Gastroesophageal sphincter (tissue), 4 donors: ENCODE data around the gene BOLA2B. TPM values are rescaled to one million over a fixed set of nuclear protein-coding genes. Genes with fewer than 3 reads are reported as not detected.
A peak's percentile ranks its signal among the peaks of the same experiment; 100 is the strongest.
"Not testable (repeated sequence)": the region's sequence is repeated elsewhere in the genome, so short reads cannot be mapped to it uniquely, and the experiment has no call there.

Experiments used
- ATAC-seq: fragments of 150-250 bp; one replicate; pipeline ENCODE4 v1.9.1; 2016; ENCODE audit warnings: mild to moderate bottlenecking, moderate library complexity
- H3K27ac ChIP-seq, 4 donors: fragments of 200-600 bp; sonication (generic) in 3 of 4; 1 replicate in 3 of 4; 2 replicates in 1 of 4; pipeline ENCODE4 v1.5.1; 2016 to 2019
- H3K27me3 ChIP-seq: fragments of 200-600 bp; sonication (generic); one replicate; pipeline ENCODE4 v1.5.1; 2019
- H3K36me3 ChIP-seq, 2 donors: fragments of 200-600 bp; sonication (generic); one replicate each; pipeline ENCODE4 v1.5.1; 2019; ENCODE audit warnings: control low read depth in 1 of 2
- H3K4me1 ChIP-seq, 3 donors: fragments of 200-600 bp; sonication (generic); 1 replicate in 2 of 3; 2 replicates in 1 of 3; pipeline ENCODE4 v1.5.1; 2016 to 2019; ENCODE audit warnings: control low read depth in 2 of 3
- H3K4me3 ChIP-seq, 2 donors: fragments of 200-600 bp; sonication (generic); one replicate each; pipeline ENCODE4 v1.5.1; 2019; ENCODE audit warnings: mild to moderate bottlenecking in 1 of 2, moderate library complexity in 1 of 2
- H3K9me3 ChIP-seq, 3 donors: fragments of 200-600 bp; sonication (generic); one replicate each; pipeline ENCODE4 v1.5.1; 2017 to 2019; ENCODE audit warnings: control low read depth in 2 of 3
- WGBS, 2 donors: methylation state at CpG; one replicate each; pipeline ENCODE4 v1.1.5; 2018; ENCODE audit warnings: low coverage in 1 of 2; 5-methylcytosine and 5-hydroxymethylcytosine counted together
- total RNA-seq, 4 donors: library from RNA; depleted of rRNA; stranded (reverse); fragments of >200 nt; gene quantifications; one replicate each; pipeline ENCODE4 v1.1.0, GENCODE V29; 2016

The BOLA2B gene
- 10 to 100 TPM; 72.7 to 98.8 (median 88.4) TPM for total RNA-seq

DNA sequence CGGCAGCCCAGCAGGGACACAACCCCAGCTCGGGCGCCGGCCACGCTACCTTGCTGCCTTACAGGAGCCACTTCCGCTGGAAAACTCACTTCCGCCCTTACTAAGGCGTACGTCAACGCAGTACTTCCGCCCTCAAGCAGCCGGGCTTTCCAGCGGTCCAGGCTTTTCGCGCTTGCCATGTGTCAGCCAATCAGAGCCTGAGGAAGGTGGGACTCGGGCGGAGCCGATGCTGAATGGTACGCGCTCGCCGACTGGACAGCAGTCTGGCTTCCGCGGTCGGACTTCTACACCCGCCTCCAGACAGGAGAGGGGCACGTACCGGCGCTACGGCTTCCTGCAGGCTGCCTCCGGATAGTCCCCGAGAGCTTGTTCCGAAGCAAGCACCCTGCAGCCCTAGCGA, at the start of gene BOLA2B, which contains the start of gene SLX1A:
TSS of gene BOLA2B (minus strand) at position 52 of the 400 bp plus-strand sequence. CDS start 71 bp downstream, outside the sequence.
TSS of gene SLX1A (plus strand) at position 261 of the 400 bp plus-strand sequence. CDS start 210 bp downstream, outside the sequence.
- ATAC-seq, result peak; percentile 98
- H3K27ac ChIP-seq, result peak within 1 kb of the TSS in 2 of 4 donors; percentile 57 to 62
- H3K4me1 ChIP-seq, H3K36me3 ChIP-seq, H3K27me3 ChIP-seq, H3K9me3 ChIP-seq: not testable (repeated sequence)
- H3K4me3 ChIP-seq, result peak within 1 kb of the TSS; percentile 33 to 47
- no CpG with 5 or more reads among the region's 34 CpGs for WGBS, 2 donors

GRCh38 chr16:30217082-30217481, 23.6 kb upstream of the BOLA2B start:
- not testable (repeated sequence) for H3K9me3 ChIP-seq, H3K27me3 ChIP-seq, H3K27ac ChIP-seq, ATAC-seq, H3K4me3 ChIP-seq, H3K4me1 ChIP-seq, H3K36me3 ChIP-seq
- WGBS, 2 donors, result no CpG with 5 or more reads among the region's 5 CpGs

DNA sequence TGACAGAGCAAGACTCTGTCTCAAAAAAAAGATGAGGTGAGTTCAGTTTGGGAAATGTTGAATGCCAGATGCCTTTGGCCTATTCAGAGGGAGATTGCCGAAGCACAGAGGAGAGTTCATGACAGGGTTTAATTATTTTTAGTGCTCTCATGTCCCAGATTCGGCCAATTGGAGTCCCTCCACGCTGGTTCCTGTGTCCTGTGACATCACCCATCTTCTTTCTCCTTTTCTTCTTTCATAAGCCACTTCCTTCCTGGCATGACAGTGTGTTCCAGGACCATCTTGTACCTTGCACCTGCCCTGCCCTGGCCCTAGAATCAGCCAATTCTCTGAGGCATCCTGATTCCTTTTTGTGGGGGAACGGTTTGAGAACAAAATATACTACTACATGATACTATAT, 17.9 kb upstream of the BOLA2B start:
- H3K9me3 ChIP-seq, H3K4me1 ChIP-seq, H3K27ac ChIP-seq, H3K27me3 ChIP-seq, H3K36me3 ChIP-seq, ATAC-seq, H3K4me3 ChIP-seq: not testable (repeated sequence)
- no CpG with 5 or more reads among the region's 4 CpGs for WGBS, 2 donors

GRCh38 chr16:30209032-30209431, 15.6 kb upstream of the BOLA2B start:
- peak; percentile 57 for ATAC-seq
- no CpG with 5 or more reads among the region's 6 CpGs for WGBS, 2 donors
- not testable (repeated sequence) for H3K27ac ChIP-seq, H3K4me3 ChIP-seq, H3K9me3 ChIP-seq, H3K4me1 ChIP-seq, H3K27me3 ChIP-seq, H3K36me3 ChIP-seq

DNA sequence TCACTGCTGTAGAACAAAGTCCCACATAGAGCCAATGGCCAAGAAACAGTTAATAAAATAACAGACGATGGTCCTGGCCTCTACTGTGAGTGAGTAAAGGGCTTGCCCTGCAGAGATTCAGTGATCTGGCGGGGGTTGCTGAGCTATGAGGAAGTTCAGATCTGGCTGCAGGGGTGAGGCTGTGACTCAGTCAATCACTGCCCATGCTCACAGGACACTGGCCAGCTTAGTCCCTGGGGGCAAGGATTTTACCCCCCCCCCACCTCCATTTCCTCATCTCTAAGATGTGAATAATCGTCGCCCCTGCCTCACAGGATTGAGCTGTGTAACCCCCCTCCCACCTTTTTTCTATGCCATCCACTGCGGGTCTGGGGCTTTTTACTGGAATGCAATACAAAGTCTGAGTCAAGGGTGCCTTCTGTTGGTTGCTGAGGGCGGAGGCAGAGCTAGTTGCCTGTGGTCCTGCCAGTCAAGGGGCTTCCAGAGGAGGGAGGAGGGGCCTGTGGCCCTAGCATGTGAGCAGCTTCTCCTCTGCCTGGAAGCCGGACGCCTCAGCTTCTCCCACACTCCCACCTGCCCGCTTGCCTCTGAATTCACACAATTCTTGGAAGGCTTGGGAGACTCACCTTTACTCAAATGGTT, 13.7 kb upstream of the BOLA2B start:
- not testable (repeated sequence) for ATAC-seq, H3K36me3 ChIP-seq, H3K4me1 ChIP-seq, H3K4me3 ChIP-seq, H3K27ac ChIP-seq, H3K27me3 ChIP-seq, H3K9me3 ChIP-seq
- no CpG with 5 or more reads among the region's 9 CpGs for WGBS, 2 donors

- no CpG with 5 or more reads among the region's 33 CpGs for WGBS, 2 donors
- not testable (repeated sequence) for H3K9me3 ChIP-seq, H3K27me3 ChIP-seq, H3K4me1 ChIP-seq, H3K36me3 ChIP-seq
- Histone ChIP-seq H3K4me3 (peak overlapping the region; percentile 33 to 49), H3K27ac (peak overlapping the region in 1 of 4 donors; percentile 61)
- peak; percentile 32 for ATAC-seq
These were observed 12.8 kb upstream of the BOLA2B start for GRCh38 chr16:30206252-30206651.

DNA sequence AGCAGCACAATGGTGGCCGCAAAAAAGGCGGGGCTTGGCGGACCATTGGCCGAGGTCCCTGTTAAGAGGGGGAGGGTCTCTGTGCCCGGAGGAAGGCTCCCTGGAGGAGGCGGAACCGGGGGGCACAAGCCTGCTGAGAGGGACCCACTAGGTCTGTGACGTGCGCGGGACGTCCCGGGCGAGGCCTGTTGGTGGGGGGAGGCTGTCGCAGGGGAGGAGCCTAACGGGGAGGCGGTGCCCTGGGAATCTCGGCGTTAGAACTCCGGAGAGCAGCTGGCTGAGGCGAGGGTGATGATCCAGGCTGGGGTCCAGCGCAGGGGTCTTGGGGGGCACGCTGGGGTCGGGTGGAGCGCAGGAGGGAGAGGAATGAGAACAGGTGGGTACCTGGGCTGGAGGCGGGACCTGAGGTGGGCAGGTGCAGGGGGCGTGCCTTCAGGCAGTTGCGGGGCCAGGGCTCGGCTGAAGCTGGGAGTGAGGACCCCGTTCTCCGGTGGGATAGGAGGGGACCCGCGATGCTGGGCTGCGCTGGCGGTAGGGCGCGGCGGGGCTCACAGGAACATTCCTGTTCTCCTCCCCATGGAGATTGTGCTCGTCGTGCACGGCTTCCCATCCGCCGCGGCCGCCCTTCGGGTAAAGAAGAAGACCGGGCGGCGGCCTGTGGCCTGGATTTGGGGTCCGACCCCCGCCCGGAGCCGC, 12.2 kb upstream of the BOLA2B start:
- WGBS, 2 donors, result no CpG with 5 or more reads among the region's 52 CpGs
- H3K36me3 ChIP-seq, H3K9me3 ChIP-seq, H3K27me3 ChIP-seq, H3K4me1 ChIP-seq: not testable (repeated sequence)
- ATAC-seq, result peak; percentile 75
- H3K4me3 ChIP-seq, result peak overlapping the region; percentile 33 to 49
- peak overlapping the region in 1 of 4 donors; percentile 61 for H3K27ac ChIP-seq

DNA sequence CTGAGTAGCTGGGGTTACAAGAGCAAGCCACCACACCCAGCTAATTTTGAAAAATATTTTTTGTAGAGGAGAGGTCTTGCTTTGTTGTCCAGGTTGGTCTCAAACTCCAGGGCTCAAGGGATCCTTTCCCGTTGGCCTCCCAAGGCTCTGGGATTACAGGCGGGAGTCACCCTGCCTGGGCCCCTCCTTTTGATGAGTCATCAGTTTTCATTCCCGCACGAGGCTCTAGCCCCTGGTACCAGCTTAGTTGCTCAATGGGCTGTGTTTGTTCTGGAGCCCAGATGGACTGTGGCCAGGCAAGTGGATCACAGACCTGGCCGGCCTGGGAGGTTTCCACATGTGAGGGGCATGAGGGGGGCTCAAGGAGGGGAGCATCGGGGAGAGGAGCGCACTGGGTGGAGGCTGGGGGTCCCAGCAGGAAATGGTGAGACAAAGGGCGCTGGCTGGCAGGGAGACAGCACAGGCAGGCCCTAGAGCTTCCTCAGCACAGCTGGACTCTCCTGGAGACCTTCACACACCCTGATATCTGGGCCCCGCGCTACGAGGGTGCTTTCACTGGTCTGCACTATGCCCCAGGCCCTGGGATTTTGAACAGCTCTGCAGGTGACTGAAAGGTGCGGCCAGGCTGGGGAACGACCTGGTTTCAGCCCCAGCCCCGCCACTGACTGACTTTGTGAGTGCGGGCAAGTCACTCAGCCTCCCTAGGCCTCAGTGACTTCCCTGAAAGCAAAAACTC, 6.3 kb upstream of the BOLA2B start:
- H3K36me3 ChIP-seq, H3K4me1 ChIP-seq, H3K4me3 ChIP-seq, H3K9me3 ChIP-seq, H3K27ac ChIP-seq, H3K27me3 ChIP-seq: not testable (repeated sequence)
- WGBS, 2 donors, result no CpG with 5 or more reads among the region's 15 CpGs
- peak; percentile 85 for ATAC-seq

DNA sequence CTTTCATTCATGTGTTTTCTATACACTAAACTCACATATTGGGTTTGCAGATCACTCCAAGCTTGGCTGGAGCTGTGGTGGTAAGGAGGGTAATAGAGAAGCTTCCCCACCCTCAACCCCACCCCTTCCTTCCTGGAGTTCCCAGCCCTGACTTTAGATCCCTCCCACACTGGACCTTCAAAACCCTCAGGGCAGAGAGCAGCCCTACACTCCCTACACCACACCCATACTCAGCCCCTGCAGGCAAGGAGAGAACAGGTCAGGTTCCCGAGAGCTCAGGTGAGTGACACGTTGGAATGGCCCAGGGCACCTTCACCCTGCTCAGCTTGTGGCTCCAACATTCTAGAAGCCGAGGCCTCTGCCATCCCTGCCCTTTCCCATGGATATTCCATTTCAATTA, 5.6 kb upstream of the BOLA2B start, which contains the start of gene SULT1A3:
TSS of gene SULT1A3 (plus strand) at position 207 of the 400 bp plus-strand sequence. CDS start 1,474 bp downstream, outside the sequence.
- H3K27me3 ChIP-seq, H3K36me3 ChIP-seq, H3K4me3 ChIP-seq, H3K4me1 ChIP-seq, H3K9me3 ChIP-seq, H3K27ac ChIP-seq: not testable (repeated sequence)
- ATAC-seq, result peak; percentile 35
- WGBS, 2 donors, result no CpG with 5 or more reads among the region's 3 CpGs

- H3K4me1 ChIP-seq, H3K27me3 ChIP-seq, H3K36me3 ChIP-seq, H3K4me3 ChIP-seq, ATAC-seq, H3K27ac ChIP-seq, H3K9me3 ChIP-seq: not testable (repeated sequence)
- WGBS, 2 donors, result no CpG with 5 or more reads among the region's 2 CpGs
These were observed 3.5 kb upstream of the BOLA2B start for GRCh38 chr16:30197001-30197400.

DNA sequence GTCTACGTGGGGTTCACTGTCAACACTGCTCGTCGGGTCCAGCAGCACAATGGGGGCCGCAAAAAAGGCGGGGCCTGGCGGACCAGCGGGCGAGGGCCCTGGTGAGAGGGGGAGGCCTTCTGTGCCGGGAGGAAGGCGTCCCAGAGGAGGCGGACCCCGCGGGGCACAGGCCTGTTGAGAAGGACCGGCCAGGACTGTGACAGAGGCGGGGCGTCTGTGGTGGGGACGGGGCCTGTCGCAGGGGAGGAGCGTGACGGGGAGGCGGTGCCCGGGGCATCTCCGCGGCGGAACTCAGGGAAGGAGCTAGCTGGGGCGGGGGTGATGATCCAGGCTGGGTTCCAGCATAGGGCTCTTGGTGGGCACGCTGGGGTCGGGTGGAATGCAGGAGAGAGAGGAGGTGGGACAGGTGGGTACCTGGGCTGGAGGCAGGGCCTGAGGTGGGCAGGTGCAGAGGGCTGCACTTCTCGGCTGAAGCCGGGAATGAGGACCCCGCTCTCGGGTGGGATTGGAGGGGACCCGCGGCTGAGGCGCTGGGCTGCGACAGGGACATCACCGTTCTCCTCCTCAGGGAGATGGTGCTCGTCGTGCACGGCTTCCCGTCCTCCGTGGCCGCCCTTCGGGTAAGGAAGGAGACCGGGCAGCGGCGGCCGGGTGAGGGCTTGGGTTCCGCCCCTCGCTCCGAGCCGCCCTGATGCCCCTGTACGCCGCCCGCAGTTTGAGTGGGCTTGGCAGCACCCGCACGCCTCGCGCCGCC, 883 bp upstream of the BOLA2B start:
- not testable (repeated sequence) for H3K9me3 ChIP-seq, H3K36me3 ChIP-seq, H3K4me1 ChIP-seq, H3K27me3 ChIP-seq
- peak overlapping the region; percentile 33 to 47 for H3K4me3 ChIP-seq
- peak; percentile 71 for ATAC-seq
- WGBS, 2 donors, result no CpG with 5 or more reads among the region's 60 CpGs
- peak overlapping the region in 2 of 4 donors; percentile 57 to 62 for H3K27ac ChIP-seq

- H3K27ac ChIP-seq, H3K4me3 ChIP-seq, H3K36me3 ChIP-seq, H3K9me3 ChIP-seq, H3K4me1 ChIP-seq, H3K27me3 ChIP-seq, ATAC-seq: not testable (repeated sequence)
- no CpG with 5 or more reads among the region's 21 CpGs for WGBS, 2 donors
These were observed 368 bp downstream of the BOLA2B start for GRCh38 chr16:30193098-30193497.

GRCh38 chr16:30191158-30191557, 2.3 kb downstream of the BOLA2B start:
- 60% methylated on average over 1 of the region's 12 CpGs; no CpG with 5 or more reads in 1 of the 2 donors for WGBS, 2 donors
- H3K27ac ChIP-seq, H3K4me3 ChIP-seq, H3K36me3 ChIP-seq, H3K4me1 ChIP-seq, H3K9me3 ChIP-seq, H3K27me3 ChIP-seq, ATAC-seq: not testable (repeated sequence)
